Germinal center (tissue), 1 donor: ENCODE measurements around the gene TULP4.
"Not testable (repeated sequence)": the region's sequence is repeated elsewhere in the genome, so short reads cannot be mapped to it uniquely, and the experiment has no call there.

Experiments
- DNase-seq: peaks from one replicate; pipeline ENCODE4 v3.0.0; 2012; ENCODE audit warnings: mixed read lengths, low spot score

Gene TULP4

DNA sequence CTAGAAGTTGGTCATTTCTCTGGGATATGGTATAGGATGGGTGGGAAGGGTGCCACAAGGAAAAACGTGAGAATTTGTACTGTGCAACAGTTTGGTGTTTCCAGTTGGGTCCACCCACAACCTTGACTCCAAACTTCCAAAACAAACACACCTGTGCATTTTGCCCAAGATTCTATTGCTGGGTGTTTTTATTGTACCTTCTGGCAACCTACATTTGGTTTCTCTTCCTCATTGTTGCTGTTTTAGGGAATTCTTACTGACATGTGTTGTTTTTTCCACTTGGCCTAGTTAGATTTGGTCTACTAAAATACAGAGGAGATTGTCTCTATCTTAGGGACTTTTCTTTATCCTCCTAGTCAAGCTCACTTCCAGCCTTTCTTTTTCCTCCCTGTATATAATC, 16.7 kb downstream of the TULP4 start:
- DNase-seq = no peak

GRCh38 chr6:158329531-158329930, 17.3 kb downstream of the TULP4 start:
- no peak for DNase-seq

GRCh38 chr6:158330016-158330415, 17.8 kb downstream of the TULP4 start:
- DNase-seq = no peak

GRCh38 chr6:158332237-158332636, 20.0 kb downstream of the TULP4 start:
- no peak for DNase-seq

- no peak for DNase-seq
Observed at GRCh38 chr6:158333094-158333493, 20.8 kb downstream of the TULP4 start.

- no peak for DNase-seq
Observed at GRCh38 chr6:158334534-158334933, 22.3 kb downstream of the TULP4 start.

DNA sequence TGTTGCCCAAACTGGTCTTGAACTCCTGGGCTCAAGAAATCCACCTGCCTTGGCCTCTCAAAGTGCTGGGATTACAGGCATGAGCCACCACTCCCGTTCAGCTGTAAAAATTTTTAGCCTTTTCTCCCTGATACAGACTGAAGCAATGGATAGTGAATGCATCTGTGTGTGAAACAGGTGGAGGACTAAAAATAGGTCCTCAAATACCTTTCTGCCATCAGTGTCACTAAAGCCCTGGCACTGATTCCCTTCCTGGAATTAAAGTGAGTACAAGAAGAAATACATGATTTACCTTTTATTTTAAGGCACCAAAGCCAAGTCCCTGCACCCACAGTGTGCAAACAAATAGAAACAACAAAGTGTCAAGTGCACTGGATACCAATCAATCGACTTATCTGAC, 25.1 kb downstream of the TULP4 start:
- DNase-seq = no peak

DNA sequence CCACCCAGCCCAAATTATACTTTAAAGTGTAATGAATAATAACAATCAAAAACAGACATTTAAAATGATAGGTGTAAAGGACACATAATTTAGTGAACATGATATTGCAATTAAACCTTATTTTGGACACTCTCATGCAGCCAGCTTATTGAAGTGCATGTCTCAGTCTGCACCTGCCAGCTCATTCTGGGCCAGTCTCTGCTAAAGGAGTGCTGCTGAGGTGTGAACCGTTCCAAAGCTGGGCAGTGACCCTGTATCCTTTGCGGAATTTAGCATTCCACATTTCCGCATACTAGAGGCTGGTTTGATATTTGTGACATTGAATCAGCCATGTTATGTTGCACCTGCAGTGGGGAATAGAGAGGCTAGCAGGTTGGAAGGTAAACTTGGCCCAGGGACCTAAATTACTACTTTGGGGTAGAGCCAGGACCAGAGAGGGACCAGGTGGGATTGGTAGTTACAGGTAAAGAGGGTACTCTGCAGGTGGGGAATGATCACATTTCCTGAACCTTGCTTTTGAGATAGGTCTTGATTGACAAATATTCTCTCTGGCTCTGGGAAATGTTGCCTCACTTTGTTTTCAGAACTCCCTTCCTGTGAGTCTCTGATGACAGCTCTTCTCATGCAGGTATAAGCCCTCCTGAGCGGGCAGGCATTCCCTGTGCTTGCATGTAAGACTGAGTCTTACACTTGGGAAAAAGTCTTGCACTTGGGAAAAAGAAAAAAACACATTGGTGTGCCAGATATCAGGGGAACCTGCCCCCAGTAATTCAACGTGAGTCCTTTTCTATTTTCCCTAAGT, 26.2 kb downstream of the TULP4 start:
- no peak for DNase-seq

DNA sequence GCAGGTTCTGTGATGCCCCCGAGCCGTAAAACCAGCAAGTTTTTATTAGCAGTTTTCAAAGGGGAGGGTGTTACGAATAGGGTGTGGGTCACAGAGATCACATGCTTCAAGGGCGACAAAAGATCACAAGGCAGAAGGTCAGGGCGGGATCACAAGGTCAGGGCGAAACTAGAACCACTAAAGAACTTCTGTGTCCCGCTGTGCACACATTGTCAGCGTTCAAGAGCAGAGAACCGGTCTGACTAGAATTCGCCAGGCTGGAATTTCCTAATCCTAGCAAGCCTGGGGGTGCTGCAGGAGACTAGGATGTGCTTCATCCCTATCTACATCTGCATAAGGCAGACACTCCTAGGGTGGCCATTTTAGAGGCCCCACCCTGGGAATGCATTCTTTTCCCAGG, 26.9 kb downstream of the TULP4 start:
- DNase-seq = not testable (repeated sequence)

- DNase-seq = no peak
Observed at GRCh38 chr6:158340252-158340651, 28.0 kb downstream of the TULP4 start.

GRCh38 chr6:158344534-158344933, 32.3 kb downstream of the TULP4 start:
- no peak for DNase-seq

DNA sequence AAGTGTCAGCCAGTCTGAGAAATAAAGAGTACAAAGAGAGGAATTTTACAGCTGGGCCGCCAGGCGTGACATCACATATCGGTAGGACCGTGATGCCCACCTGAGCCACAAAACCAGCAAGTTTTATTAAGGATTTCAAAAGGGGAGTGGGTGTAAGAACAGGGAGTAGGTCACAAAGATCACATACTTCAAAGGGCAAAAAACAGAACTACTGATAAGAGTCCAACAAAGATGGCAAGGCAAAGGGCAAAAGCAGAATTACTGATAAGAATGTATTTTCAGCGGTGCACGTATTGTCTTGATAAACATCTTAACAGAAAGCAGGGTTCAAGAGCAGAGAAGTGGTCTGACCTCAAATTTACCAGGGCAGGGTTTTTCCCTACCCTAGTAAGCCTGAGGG, 33.2 kb downstream of the TULP4 start:
- not testable (repeated sequence) for DNase-seq

DNA sequence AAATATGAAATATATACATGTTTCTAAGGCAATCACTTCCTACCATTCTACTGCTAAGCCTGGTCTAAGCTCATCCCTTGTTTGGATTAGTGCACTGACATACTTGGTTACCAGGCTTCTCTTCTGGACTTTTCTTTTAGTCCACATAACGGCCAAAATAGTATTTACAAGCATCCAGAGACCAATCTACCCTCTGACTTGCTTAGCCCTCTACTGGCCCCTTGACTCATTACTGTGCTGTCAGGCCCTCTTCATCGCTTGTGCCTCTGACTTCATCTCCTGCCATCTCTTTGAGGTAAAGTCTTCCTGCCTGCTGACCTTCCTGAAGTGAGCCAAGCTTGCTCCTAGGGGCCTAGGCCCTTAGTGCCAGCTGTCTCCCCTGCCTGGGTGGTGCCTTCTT, 35.1 kb downstream of the TULP4 start:
- no peak for DNase-seq

DNA sequence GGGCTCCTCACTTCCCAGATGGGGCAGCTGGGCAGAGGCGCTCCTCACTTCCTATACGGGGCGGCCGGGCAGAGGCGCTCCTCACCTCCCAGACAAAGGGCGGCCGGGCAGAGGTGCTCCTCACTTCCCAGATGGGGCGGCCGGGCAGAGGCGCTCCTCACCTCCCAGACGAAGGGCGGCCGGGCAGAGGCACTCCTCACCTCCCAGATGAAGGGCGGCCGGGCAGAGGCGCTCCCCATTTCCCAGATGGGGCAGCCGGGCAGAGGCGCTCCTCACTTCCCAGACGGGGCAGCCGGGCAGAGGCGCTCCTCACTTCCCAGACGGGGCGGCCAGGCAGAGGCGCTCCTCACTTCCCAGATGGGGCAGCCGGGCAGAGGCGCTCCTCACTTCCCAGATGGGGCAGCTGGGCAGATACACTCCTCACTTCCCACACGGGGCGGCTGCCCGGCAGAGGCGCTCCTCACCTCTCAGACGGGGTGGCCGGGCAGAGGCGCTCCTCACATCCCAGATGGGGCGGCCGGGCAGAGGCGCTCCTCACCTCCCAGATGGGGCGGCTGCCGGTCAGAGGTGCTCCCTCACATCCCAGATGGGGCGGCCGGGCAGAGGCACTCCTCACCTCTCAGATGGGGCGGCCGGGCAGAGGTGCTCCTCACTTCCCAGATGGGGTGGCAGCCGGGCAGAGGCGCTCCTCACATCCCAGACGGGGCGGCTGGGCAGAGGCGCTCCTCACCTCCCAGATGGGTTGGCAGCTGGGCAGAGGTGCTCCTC, 36.7 kb downstream of the TULP4 start:
- not testable (repeated sequence) for DNase-seq

- not testable (repeated sequence) for DNase-seq
Observed at GRCh38 chr6:158349505-158350275, 37.4 kb downstream of the TULP4 start.

DNA sequence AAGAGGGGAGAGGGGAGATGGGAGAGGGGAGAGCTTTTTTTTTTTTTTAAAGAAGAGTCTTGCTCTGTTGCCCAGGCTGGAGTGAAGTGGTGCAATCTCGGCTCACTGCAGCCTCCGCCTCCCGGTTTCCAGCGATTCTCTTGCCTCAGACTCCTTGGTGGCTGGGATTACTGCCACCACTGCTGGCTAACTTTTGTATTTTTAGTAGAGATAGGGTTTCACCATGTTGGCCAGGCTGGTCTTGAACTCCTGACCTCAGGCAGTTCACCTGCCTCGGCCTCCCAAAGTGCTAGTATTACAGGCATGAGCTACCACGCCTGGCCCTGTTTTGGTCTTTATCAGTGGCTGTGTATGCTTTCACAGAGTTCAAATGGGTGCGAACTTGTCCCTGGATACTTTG, 38.5 kb downstream of the TULP4 start:
- DNase-seq = not testable (repeated sequence)

- DNase-seq = no peak
Observed at GRCh38 chr6:158353883-158354877, 41.9 kb downstream of the TULP4 start.

DNA sequence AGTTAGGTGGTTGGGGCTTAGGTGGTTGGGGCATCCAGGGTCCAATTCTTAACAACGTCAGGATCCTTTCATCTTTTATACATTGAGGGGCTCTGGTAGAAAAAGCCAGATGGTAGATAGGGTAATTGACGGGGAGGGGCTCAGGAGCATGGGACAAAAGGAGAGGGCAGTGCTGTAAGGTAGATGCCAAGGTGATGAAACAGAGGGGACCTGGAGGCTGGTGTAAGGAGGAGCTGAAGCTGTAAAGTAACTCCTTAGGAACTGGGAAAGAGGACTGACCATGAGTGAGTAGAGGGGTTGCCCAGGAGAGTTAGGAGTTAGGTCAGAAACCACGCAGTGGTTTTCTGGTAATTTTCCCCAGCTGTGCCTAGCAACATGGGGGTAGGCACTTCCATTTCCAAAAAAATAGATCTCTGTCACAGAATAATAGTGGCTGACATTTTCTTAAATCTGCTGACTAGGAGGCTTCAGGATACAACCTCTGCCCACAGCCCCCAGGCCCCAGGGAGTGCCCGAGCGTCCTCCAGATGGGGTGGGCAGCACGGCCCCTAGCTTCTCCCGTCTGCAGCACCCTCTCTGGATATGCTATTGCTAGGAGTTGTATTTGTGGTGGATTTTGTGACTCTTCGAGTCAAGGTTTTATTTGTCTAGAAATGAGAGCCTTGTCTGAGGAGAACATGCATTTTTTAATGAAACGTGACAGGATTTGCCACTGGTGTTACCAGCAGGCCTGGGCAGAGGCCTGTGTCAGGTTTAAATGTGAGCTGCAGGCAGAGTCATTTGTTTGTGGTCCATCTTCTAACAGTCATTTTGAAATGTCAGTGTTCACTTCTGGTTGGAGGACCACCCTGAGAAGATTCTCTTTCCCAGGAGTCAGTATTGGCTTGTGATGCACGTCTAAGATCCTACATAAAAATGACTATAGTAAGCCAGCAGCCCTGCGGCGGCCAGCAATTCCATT, 44.6 kb downstream of the TULP4 start:
- no peak for DNase-seq

- DNase-seq = no peak
Observed at GRCh38 chr6:158357570-158358216, 45.4 kb downstream of the TULP4 start.
